GM21723 (cell line): Measurements from ENCODE around the gene RAPGEF5.
"Not testable (repeated sequence)": the region's sequence is repeated elsewhere in the genome, so short reads cannot be mapped to it uniquely, and the experiment has no call there.

Experiments
- ATAC-seq: cut with Tn5 transposase; IDR thresholded peaks from one replicate; pipeline ENCODE4 v1.9.1; 2021; ENCODE audit warnings: mild to moderate bottlenecking, moderate library complexity; ENCODE audit not compliant: unreplicated experiment

The RAPGEF5 gene

DNA sequence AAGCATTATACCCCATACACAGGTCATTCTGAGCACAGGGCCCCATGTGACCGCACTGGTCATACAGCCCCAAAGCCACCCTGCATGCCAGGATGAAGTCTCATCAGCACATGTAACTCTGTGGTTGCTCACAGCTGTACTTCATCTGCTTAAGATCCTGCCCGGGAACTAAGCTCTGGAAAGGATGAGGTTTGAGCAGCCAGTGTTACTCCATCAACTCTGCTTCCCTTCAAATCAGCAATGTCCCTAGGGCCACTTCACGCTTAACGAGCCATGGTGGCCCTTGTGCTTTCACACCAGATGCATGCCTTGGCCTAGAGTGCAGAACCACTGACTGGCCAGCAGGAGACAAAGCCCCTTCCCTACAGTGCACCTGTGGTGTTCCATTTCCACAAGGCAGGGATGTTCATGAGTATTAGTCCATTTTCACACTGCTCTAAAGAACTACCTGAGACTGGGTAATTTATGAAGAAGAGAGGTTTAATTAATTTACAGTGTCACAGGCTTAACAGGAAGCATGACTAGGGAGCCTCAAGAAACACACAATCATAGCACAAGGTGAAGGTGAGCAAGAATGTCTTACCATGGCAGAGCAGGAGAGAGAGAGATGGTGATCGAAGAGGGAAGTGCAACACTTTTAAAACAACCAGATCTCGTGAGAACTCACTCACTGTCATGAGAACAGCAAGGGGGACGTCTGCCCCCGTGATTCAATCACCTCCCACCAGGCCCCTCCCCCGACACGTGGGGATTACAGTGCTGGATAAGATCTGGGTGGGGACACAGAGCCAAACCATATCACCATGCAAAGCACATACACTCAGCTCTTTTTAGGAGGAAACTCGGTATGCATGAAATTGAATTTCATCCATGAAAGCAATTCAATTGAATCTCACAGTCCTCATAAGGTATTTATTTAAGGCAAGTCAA, 262.3 kb downstream of the RAPGEF5 start:
- no peak for ATAC-seq

DNA sequence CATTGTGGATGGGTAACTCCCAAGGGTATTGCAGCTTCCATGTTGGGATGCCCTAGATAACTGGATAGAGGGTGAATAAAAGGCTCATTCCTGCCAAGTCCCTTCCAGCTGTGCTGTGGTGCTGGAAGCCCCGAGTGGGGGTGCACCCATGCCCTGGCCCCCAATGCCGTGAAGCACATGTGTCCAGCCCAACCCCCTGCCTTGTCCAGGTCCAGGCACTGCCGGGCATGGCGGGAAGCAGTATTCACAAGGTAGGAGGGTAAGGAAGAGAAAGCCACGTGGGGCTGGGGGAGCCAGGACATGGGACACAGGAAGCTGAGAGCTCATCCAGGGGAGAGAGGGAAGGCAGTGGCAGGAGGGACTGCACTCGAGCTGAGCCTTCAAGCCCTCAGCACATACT, 263.0 kb downstream of the RAPGEF5 start:
- no peak for ATAC-seq

DNA sequence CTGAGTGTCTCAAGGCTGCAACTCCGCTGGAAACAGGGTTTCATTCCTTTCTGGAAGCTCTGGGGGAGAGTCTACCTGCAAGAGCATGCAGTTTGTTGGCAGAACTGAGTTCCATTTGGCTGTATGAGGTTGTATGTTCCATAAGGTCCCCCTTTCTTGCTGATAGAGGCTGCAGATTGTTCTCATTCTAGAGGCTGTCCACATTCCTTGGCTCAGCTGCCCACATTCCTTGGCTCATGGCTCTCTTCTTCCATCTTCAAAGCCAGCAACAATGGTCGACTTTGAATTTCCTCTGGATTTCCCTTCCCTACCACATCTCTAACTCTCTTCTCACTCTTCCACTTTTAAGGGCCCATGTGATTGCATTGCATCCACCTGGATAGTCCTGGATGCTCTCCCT, 264.0 kb downstream of the RAPGEF5 start:
- no peak for ATAC-seq

DNA sequence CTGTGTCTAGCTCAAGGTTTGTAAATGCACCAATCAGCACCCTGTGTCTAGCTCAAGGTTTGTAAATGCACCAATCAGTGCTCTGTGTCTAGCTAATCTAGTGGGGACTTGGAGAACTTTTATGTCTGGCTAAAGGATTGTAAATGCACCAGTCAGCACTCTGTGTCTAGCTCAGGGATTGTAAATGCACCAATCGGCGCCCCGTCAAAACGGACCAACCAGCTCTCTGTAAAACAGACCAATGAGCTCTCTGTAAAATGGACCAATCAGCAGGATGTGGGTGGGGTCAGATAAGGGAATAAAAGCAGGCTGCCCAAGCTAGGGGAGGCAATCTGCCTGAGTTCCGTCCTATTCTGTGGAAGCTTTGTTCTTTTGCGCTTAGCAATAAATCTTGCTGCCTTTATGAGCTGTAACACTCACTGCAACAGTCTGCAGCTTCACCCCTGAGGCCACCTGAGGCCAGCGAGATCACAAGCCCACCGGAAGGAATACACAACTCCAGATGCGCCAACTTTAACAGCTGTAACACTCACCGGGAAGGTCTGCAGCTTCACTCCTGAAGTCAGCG, 265.9 kb downstream of the RAPGEF5 start:
- ATAC-seq, result not testable (repeated sequence)

DNA sequence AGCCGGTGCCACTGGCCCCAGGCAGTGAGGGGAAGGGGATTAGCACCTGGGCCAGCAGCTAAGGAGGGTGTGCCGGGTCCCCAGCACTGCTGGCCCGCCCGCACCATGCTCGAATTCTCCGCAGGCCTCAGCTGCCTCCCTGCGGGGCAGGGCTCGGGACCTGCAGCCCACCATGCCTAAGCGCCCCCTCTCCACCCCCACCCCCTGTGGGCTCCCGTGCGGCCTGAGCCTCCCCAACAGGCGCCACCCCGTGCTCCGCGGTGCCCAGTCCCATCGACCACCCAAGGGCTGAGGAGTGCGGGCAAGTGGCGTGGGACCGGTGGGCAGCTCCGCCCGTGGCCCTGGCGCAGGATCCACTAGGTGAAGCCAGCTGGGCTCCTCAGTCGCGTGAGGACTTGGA, 266.4 kb downstream of the RAPGEF5 start:
- ATAC-seq, result no peak

DNA sequence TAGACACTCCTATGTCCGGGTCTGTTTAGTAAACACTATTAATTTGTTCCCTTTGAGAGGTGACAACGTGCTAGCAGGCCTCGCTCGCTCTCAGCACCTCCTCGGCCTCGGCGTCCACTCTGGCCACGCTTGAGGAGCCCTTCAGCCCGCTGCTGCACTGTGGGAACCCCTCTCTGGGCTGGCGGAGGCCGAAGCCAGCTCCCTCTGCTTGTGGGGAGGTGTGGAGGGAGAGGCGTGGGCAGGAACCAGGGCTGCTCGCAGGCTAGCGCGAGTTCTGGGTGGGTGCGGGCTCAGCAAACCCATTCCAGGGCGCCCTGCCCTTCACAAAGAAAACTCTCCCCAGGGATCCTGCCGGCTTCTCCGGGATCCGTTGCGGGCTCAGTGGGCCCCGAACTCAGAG, 266.8 kb downstream of the RAPGEF5 start:
- no peak for ATAC-seq

DNA sequence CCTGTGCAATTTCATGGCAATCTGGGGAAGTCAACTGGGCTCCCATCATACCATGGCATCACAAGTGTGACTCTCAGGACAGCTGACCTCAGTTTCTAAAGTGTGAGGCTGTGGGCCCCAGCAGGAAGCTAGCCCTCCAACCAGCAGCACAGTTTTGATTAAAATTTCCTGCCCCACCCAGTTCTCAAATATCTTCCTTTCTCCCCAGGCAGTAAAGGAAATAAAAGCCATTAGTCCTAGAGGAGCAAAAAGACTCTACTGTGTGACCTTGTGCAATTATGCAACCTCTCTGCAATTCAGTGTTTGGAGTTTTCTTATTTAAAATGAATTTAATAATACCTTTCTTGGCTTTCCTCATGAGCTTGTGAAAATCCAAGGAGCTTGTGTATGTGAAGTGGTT, 268.1 kb downstream of the RAPGEF5 start:
- no peak for ATAC-seq

DNA sequence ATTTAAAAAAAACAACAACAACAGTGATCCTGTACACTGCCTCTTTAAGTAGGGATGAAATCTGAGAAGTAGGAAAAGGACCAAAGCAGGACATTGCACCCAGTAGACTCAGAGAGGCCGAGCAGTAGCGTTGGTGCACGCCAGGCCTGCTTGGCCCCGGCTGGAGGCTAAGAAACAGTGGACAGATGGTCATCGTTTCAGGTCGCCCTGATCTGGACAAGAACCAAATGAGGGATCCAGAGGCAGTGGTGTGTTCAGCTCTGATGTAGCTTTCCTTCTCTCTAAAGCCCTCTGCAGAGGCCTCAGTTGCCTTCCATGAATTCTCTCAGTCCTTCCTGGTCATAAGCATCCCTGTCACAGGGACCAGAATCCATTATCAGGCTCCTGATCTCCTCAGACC, 269.1 kb downstream of the RAPGEF5 start:
- ATAC-seq, result no peak

DNA sequence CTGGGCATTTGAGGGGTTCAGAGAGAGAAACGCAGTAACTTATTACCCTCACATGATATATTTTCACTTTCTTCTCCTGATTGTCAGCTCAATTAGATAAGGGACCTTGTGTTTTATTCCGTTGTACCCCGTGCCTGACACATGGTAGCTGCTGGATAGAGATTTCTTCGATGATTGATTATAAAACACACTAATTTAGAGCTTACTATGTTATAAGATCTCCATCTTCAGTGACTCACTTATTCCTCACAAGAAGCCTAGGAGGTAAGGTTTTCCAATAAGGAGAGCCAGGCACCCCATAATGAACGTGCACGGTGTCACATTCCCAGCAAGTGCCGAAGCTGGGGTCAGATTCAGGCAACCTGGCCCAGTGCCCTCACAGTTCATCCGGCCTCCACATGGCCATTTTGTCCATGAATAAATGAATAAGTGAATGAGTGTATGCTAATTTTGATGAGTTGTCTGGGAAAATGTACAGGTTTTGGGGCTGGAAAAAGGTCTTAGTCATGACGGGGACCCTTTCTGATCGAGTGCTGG, 273.2 kb downstream of the RAPGEF5 start:
- no peak for ATAC-seq

DNA sequence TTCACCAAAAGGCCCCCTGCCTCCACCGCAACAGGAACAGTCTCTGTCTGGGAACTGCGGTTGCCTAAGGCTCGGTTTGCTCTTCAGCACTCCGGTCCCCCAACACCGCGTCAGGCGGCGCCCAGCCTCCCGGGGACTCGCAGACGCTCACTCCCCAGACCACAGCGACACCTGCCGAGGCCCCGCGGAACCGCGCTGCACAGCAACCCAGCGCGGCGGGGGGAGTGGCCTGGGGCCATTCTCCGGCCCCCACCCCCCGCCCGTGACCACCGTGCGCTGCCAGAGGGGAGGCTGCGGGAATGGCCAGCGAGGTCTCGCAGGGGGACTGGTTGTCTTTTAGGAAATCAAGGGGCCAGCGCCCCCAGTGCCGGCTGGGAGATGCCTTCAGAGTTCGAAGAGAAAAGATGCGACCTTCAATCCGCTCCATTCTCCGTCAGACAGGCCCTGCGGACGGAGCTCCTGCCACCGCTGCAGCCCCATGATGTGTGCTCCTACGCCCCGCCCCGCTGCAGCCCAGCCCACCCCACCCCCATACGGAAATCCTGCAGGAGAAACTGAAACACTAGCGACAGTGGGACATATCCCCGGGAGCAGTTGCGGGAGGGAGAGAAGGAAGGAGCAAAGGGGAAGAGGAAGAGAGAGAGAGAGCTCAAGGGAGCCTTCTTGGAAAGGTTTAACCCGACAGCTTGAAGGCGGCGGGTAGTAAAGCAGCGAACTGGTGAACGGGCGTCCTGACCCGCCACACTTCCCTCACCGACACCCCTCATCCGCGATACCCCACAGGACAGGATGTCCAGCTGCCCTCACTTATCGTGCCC, 273.9 kb downstream of the RAPGEF5 start:
- peak; percentile 99 for ATAC-seq

DNA sequence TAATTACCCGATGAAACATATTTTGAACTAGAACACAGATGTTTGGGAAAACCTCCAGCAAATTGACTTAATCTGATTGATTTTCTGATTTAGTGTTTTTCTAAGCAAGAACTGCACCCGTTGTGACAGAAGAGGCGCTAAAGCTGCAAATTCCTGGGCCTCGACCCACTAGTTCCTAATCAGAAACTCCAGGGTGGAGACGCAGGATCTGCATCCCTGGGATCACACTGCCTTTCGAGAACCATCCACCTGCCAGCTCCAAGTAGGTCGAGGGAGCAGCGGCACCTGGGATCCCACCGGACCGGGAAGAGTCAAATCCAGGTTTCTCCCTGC, 274.4 kb downstream of the RAPGEF5 start:
- ATAC-seq, result peak; percentile 28

DNA sequence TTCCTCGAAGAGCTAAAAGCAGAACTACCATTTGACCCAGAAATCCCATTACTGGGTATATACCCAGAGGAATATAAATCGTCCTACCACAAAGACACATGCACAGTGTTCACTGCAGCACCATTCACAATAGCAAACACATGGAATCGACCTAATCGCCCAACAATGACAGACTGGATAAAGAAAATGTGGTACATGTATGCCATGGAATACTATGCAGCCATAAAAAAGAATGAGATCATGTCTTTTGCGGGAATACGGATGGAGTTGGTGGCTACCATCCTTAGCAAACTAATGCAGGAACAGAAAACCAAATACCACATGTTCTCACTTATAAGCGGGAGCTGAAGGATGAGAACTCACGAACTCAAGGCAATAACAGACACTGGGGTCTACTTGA, 276.7 kb downstream of the RAPGEF5 start:
- ATAC-seq, result not testable (repeated sequence)

DNA sequence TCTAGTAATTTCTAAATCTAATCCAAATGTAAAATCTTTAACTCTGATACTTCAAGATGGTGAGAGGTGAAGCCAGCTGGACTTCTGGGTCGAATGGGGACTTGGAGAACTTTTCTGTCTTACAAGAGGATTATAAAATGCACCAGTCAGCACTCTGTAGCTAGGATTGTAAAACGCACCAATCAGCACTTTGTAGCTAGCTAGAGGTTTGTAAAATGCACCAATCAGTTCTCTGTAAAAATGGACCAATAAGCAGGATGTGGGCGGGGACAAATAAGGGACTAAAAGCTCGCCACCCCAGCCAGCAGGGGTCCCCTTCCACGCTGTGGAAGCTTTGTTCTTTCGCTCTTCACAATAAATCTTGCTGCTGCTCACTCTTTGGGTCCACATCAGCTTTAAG, 278.1 kb downstream of the RAPGEF5 start:
- not testable (repeated sequence) for ATAC-seq

DNA sequence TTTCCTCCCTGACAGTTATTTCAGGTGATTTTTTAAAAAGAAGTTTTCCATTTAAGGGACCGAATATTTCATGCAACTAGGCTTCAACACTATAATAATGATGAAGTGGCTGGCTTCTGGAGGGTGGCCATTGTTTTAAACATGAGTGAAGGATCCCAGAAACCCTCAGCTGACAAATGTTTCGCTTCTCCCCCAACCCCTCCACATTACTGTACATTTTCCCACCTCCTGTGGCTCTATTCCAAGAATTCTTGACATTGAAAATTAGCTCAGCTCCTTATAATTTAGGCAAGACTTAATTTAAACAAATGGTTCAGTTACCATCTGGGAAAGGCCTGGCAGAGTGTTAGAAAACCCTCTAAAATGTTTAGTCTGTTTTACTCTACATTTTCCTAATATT, 281.4 kb downstream of the RAPGEF5 start:
- ATAC-seq, result no peak

DNA sequence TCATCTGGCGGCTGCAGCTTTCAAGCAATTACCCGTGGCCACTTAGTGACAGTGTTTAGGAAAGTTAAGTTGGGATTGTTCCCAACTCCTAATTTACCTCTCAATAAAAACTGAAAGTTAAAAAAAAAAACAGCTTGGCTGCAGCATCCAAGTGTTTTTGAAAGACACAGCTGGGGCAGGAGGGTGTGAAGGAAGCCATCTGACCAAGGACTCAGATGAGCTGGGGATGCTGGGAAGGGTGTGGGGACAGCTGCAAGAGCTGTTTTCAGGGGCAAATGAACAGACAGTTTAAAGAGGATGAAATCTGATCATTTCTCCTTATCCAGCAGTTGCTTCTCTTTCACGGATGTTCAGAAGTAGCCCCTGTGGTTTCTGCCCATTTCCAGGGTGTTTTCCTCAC, 282.1 kb downstream of the RAPGEF5 start:
- no peak for ATAC-seq
